ENCODE results near the gene RPS6KB2.
A peak's percentile ranks its signal among the peaks of the same experiment; 100 is the strongest.
"Not testable (repeated sequence)": the region's sequence is repeated elsewhere in the genome, so short reads cannot be mapped to it uniquely, and the experiment has no call there.

Gene RPS6KB2

DNA sequence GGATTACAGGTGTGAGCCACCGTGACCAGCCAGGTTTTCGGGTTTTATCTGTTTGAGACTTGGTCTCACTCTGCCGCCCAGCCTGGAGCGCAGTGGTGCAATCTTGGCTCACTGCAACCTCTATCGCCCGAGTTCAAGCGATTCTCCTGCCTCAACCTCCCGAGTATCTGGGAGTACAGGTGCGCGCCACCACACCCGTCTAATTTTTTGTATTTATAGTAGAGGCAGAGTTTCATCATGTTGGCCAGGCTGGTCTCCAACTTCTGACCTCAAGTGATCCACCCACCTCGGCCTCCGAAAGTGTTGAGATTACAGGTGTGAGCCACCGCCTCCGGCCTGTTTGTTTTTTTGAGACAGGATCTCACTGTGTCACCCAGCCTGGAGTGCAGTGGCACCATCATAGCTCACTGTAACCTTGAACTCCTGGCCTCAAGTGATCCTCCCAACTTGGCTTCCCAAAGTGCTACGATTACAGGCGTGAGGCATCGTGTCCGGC, 882 bp upstream of the RPS6KB2 start:
- Histone ChIP-seq H3K9ac (ENCODE audit: low read length) (peak overlapping the region; percentile 98), H3K4me3 (ENCODE audit: low read depth in 1 of 2, low read length in 2 of 2) (peak overlapping the region in 1 of 2 donors; percentile 92), H3K4me1 (ENCODE audit: insufficient read depth, low read length) (peaks cover 17% of the 10 kb centered on the region), H3K27ac (ENCODE audit: low read depth, low read length) (peak overlapping the region; percentile 79), H3K36me3 (ENCODE audit: insufficient read depth, low read length) (peaks cover 23% of the 10 kb centered on the region)
- H3K27me3 ChIP-seq (ENCODE audit: control insufficient read depth in 1 of 2, insufficient read depth in 2 of 2, low read length in 2 of 2); H3K9me3 ChIP-seq (ENCODE audit: low read length): not testable (repeated sequence)

DNA sequence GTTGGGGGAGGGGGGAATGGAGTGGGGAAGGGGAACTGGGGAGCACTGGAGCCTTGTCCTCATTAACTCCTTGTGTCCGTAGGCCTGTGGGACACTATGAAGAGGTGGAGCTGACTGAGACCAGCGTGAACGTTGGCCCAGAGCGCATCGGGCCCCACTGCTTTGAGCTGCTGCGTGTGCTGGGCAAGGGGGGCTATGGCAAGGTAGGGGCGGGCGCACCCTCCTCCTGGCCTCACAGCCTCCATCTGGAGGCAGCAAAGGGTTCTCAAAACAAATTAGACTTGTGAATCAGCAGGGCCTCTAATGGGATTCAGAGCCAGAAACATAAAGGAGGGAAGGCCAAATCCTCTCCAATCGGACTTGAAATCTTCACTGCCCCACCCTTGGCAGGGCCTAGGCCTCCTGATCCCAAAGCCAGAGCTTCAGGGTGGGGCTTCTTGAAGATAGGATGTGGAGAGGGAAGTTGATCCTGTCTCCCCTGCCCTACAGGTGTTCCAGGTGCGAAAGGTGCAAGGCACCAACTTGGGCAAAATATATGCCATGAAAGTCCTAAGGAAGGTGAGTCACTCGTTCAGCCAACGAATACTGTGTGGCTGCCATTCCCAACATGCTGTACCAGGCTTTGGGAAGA, 859 bp downstream of the RPS6KB2 start:
- Histone ChIP-seq H3K9me3 (ENCODE audit: low read length) (no peaks in the 10 kb centered on the region), H3K27ac (ENCODE audit: low read depth, low read length) (peak overlapping the region; percentile 79), H3K36me3 (ENCODE audit: insufficient read depth, low read length) (peaks cover 40% of the 10 kb centered on the region)

DNA sequence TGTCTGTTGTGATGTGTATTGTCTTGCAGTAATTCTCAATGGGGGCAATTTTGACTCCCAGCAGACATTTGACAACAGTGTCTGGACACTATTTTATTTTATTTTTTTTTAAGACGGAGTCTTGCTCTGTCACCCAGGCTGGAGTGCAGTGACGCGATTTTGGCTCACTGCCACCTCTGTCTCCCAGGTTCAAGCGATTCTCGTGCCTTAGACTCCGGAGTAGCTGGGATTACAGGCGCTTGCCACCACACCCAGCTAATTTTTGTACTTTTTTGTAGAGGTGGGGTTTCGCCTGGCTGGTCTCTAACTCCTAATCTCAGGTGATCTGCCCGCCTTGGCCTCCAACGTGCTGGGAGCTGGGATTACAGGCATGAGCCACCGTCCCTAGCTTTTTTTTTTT, 1.4 kb downstream of the RPS6KB2 start:
- peak overlapping the region in 1 of 2 donors; percentile 92 for H3K4me3 ChIP-seq (ENCODE audit: low read depth in 1 of 2, low read length in 2 of 2)
- peaks cover 17% of the 10 kb centered on the region for H3K4me1 ChIP-seq (ENCODE audit: insufficient read depth, low read length)
- H3K9ac ChIP-seq (ENCODE audit: low read length): no peak overlapping the region
- H3K9me3 ChIP-seq (ENCODE audit: low read length): no peaks in the 10 kb centered on the region
- H3K36me3 ChIP-seq (ENCODE audit: insufficient read depth, low read length): peaks cover 45% of the 10 kb centered on the region
- H3K27me3 ChIP-seq (ENCODE audit: control insufficient read depth in 1 of 2, insufficient read depth in 2 of 2, low read length in 2 of 2): no peaks in the 10 kb centered on the region
- H3K27ac ChIP-seq (ENCODE audit: low read depth, low read length): no peak overlapping the region

More for the DNA sequence above, 859 bp downstream of the RPS6KB2 start:
- H3K9ac ChIP-seq (ENCODE audit: low read length): peak overlapping the region; percentile 98
- peaks cover 17% of the 10 kb centered on the region for H3K4me1 ChIP-seq (ENCODE audit: insufficient read depth, low read length)
- peak overlapping the region; percentile 77 to 92 for H3K4me3 ChIP-seq (ENCODE audit: low read depth in 1 of 2, low read length in 2 of 2)
- no peaks in the 10 kb centered on the region for H3K27me3 ChIP-seq (ENCODE audit: control insufficient read depth in 1 of 2, insufficient read depth in 2 of 2, low read length in 2 of 2)

DNA sequence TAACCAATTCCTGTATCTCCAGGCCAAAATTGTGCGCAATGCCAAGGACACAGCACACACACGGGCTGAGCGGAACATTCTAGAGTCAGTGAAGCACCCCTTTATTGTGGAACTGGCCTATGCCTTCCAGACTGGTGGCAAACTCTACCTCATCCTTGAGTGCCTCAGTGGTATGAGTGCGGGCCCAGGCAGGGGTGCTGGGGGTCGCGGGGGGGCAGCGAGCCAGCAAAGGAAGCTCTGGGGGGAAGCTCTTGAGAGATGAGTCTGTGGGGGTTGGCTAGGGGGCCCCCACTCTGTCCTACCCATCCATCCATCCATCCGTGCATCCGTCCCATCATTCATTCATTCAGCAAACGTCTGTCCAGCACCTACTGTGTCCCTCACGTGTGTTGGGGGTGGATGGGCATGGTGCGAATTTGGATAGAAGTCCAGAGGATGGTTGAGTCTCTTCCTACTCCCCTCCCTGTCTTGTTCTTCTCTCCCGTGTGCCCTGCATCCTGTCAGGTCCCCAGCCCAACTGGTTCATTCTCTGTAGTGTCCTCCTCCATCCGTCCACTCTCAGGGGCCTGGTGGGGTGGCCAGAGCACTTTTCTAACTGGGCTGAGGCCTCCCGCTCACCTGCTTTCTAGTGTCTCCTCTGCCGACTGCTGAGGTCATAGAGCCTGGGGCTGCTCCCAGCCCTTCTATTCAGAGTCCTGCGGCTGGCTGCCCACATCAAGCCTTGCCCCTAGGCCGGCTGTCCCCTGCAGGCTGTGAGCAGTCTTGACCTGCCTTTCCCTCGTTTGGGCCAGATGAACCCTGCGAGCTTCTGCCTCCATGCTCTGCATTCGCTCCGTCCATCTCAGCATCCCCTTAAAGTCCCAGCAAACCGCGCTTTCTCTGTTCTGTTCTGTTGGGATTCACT, 3.3 kb downstream of the RPS6KB2 start:
- H3K27ac ChIP-seq (ENCODE audit: low read depth, low read length): no peak overlapping the region
- H3K36me3 ChIP-seq (ENCODE audit: insufficient read depth, low read length): peaks cover 45% of the 10 kb centered on the region
- H3K9me3 ChIP-seq (ENCODE audit: low read length): no peaks in the 10 kb centered on the region
- H3K4me1 ChIP-seq (ENCODE audit: insufficient read depth, low read length): peaks cover 17% of the 10 kb centered on the region
- no peak overlapping the region for H3K4me3 ChIP-seq (ENCODE audit: low read depth in 1 of 2, low read length in 2 of 2)
- H3K9ac ChIP-seq (ENCODE audit: low read length): no peak overlapping the region
- no peaks in the 10 kb centered on the region for H3K27me3 ChIP-seq (ENCODE audit: control insufficient read depth in 1 of 2, insufficient read depth in 2 of 2, low read length in 2 of 2)

DNA sequence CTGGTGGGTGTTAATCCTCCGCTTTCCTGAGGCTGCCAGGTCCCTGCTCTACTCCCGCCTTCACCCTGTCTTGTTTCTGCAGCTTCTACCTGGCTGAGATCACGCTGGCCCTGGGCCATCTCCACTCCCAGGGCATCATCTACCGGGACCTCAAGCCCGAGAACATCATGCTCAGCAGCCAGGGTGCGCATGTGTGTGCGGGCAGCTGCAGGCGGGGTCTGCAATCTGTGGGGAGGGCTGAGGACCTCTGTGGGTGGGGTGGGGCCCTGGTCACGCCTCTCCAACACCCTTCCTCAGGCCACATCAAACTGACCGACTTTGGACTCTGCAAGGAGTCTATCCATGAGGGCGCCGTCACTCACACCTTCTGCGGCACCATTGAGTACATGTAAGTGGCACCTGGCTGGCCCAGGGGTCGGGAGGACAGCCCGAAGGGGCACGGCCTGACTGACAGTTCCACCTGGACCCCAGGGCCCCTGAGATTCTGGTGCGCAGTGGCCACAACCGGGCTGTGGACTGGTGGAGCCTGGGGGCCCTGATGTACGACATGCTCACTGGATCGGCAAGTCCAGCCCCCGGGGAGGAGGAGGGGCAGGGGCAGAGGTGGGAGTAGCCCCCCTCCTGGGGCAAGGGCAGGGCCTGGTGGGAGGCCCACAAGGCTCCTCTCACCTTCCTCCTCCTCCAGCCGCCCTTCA, 4.5 kb downstream of the RPS6KB2 start:
- no peak overlapping the region for H3K9ac ChIP-seq (ENCODE audit: low read length)
- no peaks in the 10 kb centered on the region for H3K27me3 ChIP-seq (ENCODE audit: control insufficient read depth in 1 of 2, insufficient read depth in 2 of 2, low read length in 2 of 2)
- H3K9me3 ChIP-seq (ENCODE audit: low read length): no peaks in the 10 kb centered on the region
- H3K4me3 ChIP-seq (ENCODE audit: low read depth in 1 of 2, low read length in 2 of 2): no peak overlapping the region
- no peak overlapping the region for H3K27ac ChIP-seq (ENCODE audit: low read depth, low read length)
- peaks cover 45% of the 10 kb centered on the region for H3K36me3 ChIP-seq (ENCODE audit: insufficient read depth, low read length)
- peaks cover 11% of the 10 kb centered on the region for H3K4me1 ChIP-seq (ENCODE audit: insufficient read depth, low read length)

DNA sequence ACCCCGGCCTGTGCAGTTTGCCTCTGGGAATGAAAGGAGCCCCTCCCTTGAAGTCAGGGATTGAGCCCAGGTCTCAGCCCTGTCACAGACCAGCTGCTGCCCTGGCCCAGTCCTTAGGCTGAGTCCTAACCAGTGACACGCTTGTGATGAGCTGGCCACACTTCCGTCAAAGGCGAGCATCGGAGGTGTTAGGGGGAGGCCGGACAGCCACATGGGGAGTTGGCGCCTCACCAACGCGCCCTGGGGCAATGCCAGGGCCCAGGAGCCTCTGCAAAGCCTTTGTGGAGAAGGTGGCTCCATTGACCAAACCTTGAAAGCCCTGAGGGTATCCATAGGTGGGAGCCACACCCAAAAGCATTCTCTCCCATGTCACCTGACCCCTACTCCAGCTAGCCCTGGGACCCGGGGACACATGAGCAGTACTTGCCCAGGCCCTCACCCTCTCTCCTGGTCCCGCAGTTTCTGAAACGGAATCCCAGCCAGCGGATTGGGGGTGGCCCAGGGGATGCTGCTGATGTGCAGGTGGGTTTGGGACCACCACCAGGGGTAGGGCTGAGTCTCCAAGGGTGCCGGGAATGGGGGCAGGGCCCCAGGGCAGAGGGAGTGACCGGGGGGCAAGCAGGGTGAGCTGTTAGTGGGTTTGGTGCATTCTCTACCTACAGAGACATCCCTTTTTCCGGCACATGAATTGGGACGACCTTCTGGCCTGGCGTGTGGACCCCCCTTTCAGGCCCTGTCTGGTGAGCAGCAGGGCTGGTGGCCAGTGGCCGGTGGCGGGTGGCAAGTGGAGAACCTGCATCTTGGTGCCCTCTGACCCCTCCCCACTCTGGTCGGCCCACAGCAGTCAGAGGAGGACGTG, 5.5 kb downstream of the RPS6KB2 start:
- H3K27ac ChIP-seq (ENCODE audit: low read depth, low read length): no peak overlapping the region
- H3K36me3 ChIP-seq (ENCODE audit: insufficient read depth, low read length): peaks cover 45% of the 10 kb centered on the region
- H3K4me3 ChIP-seq (ENCODE audit: low read depth in 1 of 2, low read length in 2 of 2): no peak overlapping the region
- H3K4me1 ChIP-seq (ENCODE audit: insufficient read depth, low read length): peaks cover 9% of the 10 kb centered on the region
- H3K9me3 ChIP-seq (ENCODE audit: low read length): no peaks in the 10 kb centered on the region
- no peak overlapping the region for H3K9ac ChIP-seq (ENCODE audit: low read length)
- H3K27me3 ChIP-seq (ENCODE audit: control insufficient read depth in 1 of 2, insufficient read depth in 2 of 2, low read length in 2 of 2): no peaks in the 10 kb centered on the region

DNA sequence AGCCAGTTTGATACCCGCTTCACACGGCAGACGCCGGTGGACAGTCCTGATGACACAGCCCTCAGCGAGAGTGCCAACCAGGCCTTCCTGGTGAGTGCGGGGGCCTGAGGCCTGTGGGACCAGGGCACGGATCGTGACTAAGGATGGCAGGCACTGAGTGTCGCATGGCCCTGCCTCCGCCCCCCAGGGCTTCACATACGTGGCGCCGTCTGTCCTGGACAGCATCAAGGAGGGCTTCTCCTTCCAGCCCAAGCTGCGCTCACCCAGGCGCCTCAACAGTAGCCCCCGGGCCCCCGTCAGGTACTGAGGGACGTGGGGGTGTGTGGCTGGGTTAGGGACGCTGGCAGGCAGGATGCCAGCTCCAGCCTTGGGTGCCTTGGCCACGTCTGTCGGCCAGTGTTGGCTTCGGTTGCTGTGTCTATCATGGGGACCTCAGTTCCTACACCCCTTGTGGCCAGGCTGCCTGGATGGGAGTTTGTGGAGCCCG, 6.1 kb downstream of the RPS6KB2 start:
- Histone ChIP-seq H3K27me3 (ENCODE audit: control insufficient read depth in 1 of 2, insufficient read depth in 2 of 2, low read length in 2 of 2) (no peaks in the 10 kb centered on the region), H3K4me1 (ENCODE audit: insufficient read depth, low read length) (peaks cover 4% of the 10 kb centered on the region), H3K9ac (ENCODE audit: low read length) (no peak overlapping the region), H3K9me3 (ENCODE audit: low read length) (no peaks in the 10 kb centered on the region), H3K4me3 (ENCODE audit: low read depth in 1 of 2, low read length in 2 of 2) (no peak overlapping the region), H3K36me3 (ENCODE audit: insufficient read depth, low read length) (peaks cover 43% of the 10 kb centered on the region), H3K27ac (ENCODE audit: low read depth, low read length) (no peak overlapping the region)

DNA sequence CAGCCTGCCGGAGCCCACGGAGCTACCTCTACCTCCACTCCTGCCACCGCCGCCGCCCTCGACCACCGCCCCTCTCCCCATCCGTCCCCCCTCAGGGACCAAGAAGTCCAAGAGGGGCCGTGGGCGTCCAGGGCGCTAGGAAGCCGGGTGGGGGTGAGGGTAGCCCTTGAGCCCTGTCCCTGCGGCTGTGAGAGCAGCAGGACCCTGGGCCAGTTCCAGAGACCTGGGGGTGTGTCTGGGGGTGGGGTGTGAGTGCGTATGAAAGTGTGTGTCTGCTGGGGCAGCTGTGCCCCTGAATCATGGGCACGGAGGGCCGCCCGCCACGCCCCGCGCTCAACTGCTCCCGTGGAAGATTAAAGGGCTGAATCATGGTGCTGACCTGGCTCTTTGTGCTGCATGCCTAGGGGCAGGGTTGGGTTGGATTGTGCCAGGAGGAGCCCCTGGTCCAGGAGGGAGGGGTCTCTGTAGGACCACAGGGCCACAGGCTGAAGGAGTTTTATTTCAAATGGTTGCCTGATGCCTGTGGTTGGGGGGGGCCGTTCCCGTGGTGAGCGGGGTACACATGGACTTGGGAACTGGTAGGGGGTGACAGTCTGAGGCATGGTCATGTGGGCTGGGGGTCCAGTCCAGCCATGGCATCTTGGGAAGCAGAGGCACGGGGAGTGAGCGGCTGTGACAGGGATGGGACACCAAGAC, 6.9 kb downstream of the RPS6KB2 start:
- peaks cover 5% of the 10 kb centered on the region for H3K4me1 ChIP-seq (ENCODE audit: insufficient read depth, low read length)
- no peaks in the 10 kb centered on the region for H3K9me3 ChIP-seq (ENCODE audit: low read length)
- peaks cover 41% of the 10 kb centered on the region for H3K36me3 ChIP-seq (ENCODE audit: insufficient read depth, low read length)
- H3K9ac ChIP-seq (ENCODE audit: low read length): no peak overlapping the region
- H3K27ac ChIP-seq (ENCODE audit: low read depth, low read length): no peak overlapping the region
- no peak overlapping the region for H3K4me3 ChIP-seq (ENCODE audit: low read depth in 1 of 2, low read length in 2 of 2)
- H3K27me3 ChIP-seq (ENCODE audit: control insufficient read depth in 1 of 2, insufficient read depth in 2 of 2, low read length in 2 of 2): no peaks in the 10 kb centered on the region

DNA sequence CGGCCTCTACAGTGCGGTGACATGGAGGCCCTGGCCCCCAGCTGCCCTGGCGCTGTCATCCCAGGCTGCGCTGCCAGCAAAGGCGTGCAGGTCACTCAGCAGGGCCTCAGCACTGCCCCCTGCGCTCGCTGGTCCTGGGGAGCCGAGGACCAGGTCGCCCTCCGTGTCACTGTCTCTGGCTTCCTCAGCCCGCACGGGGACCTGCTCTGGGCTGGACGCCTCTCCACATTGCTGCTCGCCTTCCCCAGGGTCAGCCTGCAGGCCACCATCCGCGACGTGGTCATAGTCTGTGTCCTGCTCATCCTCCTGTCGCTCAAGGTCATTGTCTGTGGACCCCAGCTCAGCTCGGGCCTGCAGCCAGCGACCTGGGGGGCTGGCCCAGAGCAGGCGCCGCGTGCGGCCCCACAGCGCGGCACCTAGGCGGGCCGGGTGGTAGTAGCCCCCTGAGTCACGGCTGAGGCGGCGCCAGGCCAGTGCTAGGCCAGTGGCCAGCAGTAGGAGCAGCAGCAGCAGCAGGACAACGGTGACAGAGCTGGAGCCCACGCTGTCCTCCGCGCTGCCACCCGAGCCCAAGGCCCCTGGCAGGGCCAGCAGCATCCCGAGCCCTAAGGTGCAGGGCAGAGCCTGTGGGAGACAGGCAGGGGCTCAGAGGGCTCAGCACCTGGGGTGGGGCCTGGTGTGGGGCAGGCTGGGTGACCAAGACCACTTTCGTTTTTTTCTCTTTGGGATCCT, 7.6 kb downstream of the RPS6KB2 start:
- no peaks in the 10 kb centered on the region for H3K9me3 ChIP-seq (ENCODE audit: low read length)
- H3K36me3 ChIP-seq (ENCODE audit: insufficient read depth, low read length): peaks cover 41% of the 10 kb centered on the region
- peaks cover 5% of the 10 kb centered on the region for H3K4me1 ChIP-seq (ENCODE audit: insufficient read depth, low read length)
- H3K4me3 ChIP-seq (ENCODE audit: low read depth in 1 of 2, low read length in 2 of 2): no peak overlapping the region
- no peak overlapping the region for H3K27ac ChIP-seq (ENCODE audit: low read depth, low read length)
- H3K27me3 ChIP-seq (ENCODE audit: control insufficient read depth in 1 of 2, insufficient read depth in 2 of 2, low read length in 2 of 2): no peaks in the 10 kb centered on the region
- no peak overlapping the region for H3K9ac ChIP-seq (ENCODE audit: low read length)
